Hepatocyte (in vitro differentiated cells): Measurements from ENCODE around the gene MFAP3.
"Not testable (repeated sequence)": the region's sequence is repeated elsewhere in the genome, so short reads cannot be mapped to it uniquely, and the experiment has no call there.

Source experiments
- CTCF ChIP-seq: fragments of 200-600 bp; sonication (generic); IDR thresholded peaks from 2 replicates; pipeline ENCODE4 v1.5.1; 2016; ENCODE audit warnings: antibody characterized with exemption, mild to moderate bottlenecking; ENCODE audit not compliant: poor library complexity
- EZH2 ChIP-seq: fragments of 200-600 bp; sonication (generic); IDR thresholded peaks from 2 replicates; pipeline ENCODE4 v1.6.1; 2016; ENCODE audit warnings: antibody characterized with exemption, mild to moderate bottlenecking, borderline replicate concordance

DNA sequence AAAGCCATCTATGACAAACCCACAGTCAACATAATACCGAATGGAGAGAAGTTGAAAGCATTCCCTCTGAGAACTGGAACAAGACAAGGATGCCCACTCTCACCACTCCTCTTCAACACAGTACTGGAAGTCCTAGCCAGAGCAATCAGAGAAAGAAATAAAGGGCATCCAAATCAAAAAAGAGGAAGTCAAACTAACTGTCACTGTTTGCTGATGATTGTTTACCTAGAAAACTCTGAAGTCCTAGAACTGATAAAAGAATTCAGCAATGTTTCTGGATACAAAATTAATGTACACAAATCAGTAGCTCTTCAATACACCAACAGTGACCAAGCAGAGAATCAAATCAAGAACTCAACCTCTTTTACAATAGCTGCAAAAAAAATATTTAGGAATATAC, 19.8 kb upstream of the MFAP3 start:
- TF ChIP-seq CTCF, EZH2: not testable (repeated sequence)
